Hepatic stellate cell (primary cell): ENCODE results near the gene ERO1B.
"Not testable (repeated sequence)": the region's sequence is repeated elsewhere in the genome, so short reads cannot be mapped to it uniquely, and the experiment has no call there.

Experiments used
- DNase-seq: peaks from one replicate; pipeline ENCODE4 v3.0.0; 2011; ENCODE audit warnings: low spot score

ERO1B gene

GRCh38 chr1:236281654-236282424 is at the start of gene ERO1B:
TSS of gene ERO1B (minus strand) at chr1:236281958. CDS start at chr1:236281783, 175 bp downstream.
- DNase-seq, result peak; percentile 87

- not testable (repeated sequence) for DNase-seq
These were observed 49.7 kb upstream of the ERO1B start for GRCh38 chr1:236331412-236331811.

DNA sequence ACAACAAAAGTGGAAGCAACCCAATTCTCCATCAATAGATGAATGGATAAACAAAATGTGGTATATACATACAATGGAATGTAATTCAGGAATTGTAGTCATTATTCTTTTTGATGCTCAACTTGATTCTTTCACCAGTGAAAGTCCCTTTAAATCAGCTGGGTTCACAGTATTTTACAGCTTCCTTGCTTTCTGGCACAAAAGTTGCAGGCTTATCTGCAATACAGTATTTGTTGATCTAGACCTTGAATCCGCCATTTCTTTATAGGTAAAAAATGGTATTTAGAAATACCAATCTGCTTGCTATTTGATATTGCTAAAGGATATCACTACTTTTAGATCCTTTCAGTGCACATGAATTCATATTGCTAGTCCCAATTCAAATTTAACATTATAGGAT is 44.7 kb upstream of the ERO1B start:
- no peak for DNase-seq

GRCh38 chr1:236325567-236325966 is 43.8 kb upstream of the ERO1B start:
- no peak for DNase-seq

- DNase-seq, result no peak
These were observed 42.2 kb upstream of the ERO1B start for GRCh38 chr1:236323819-236324411.

GRCh38 chr1:236322566-236323409 is 41.0 kb upstream of the ERO1B start:
- no peak for DNase-seq

DNA sequence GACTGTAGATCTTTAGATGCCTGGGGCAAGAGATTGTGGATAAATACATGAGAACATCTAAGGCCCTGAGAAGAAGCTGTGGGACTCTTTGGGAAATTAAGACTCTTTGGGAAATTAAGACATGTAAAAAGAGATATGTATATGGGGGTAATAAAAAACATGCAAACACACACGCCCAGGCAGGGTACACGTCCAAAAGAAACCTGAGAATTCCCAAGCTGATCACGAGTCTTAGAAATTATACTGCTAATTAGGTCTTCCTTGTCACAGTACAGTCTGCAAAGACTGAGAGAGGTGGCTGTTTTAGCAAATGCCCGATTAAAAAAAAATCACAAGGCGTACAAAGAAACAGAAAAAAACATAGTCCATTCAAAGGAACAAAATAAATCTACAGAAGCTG is 39.3 kb upstream of the ERO1B start:
- DNase-seq, result no peak

DNA sequence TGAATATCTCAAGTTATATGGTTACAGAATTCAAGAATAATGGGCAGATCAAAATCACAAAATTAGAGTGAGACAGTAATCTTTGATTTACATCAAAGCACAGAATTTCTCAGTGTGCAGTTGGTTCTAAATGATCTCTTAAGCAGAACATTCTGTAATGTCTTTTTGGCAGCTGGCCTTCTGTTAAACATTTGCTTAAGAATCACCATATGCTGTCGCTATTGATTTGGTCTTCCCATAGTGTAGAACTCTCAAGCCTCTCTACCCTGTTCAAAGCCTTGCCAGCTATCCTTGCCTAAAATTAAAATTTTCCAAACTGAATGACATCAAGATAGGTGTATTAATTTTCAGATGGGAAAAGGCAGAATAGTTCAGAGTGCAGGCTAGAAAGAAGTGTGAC is 38.9 kb upstream of the ERO1B start:
- no peak for DNase-seq

GRCh38 chr1:236320214-236320613 is 38.5 kb upstream of the ERO1B start:
- DNase-seq, result no peak

DNA sequence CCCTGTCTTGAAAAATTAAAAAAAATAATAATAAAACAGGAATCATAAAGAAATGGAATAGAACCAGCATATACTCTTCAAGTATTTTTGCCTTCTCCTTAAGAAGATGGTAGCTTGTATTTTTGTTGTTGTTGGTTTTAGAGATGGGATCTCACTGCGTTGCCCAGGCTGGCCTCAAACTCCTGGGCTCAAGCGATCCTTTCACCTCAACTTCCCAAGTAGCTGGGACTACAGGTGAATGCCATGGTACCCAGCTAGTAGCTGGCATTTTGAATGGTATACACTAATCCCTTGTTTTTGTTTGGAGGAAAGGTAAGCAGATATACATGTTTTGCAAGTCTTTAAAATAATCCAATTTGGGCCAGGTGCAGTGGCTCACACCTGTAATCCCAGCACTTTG is 34.7 kb upstream of the ERO1B start:
- no peak for DNase-seq

- DNase-seq, result no peak
These were observed 33.8 kb upstream of the ERO1B start for GRCh38 chr1:236315518-236315917.

DNA sequence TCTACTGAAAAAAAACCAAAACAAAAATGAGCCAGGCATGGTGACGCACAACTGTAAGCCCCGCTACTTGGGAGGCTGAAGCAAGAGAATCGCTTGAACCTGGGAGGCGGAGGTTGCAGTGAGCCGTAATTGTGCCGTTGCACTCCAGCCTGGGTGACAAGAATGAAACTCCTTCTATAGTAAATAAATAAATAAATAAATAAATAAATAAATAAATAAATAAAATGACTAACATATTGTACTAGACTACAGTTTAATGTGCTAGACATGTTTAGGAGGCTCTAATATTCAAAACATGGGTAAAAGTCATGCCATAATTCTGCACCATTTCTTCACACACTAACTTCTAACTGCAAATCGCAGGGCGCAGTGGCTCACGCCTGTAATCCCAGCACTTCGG is 33.3 kb upstream of the ERO1B start:
- DNase-seq, result no peak

DNA sequence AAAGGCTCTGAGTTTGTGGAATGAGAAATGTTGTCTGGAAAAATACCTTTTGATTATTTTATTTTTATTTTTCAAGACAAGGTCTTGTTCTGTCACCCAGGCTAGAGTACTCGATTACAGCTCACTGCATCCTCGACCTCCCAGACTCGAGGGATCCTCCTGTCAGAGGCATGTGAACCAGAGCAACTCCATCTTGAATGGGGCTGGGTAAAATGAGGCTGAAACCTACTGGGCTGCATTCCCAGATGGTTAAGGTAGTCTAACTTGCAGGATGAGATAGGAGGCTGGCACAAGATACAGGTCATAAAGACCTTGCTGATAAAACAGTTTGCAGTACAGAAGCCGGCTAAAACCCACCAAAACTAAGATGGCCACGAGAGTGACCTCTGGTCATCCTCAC is 32.3 kb upstream of the ERO1B start:
- DNase-seq, result not testable (repeated sequence)

GRCh38 chr1:236313427-236313826 is 31.7 kb upstream of the ERO1B start:
- DNase-seq, result no peak

- DNase-seq, result no peak
These were observed 29.3 kb upstream of the ERO1B start for GRCh38 chr1:236311040-236311439.

DNA sequence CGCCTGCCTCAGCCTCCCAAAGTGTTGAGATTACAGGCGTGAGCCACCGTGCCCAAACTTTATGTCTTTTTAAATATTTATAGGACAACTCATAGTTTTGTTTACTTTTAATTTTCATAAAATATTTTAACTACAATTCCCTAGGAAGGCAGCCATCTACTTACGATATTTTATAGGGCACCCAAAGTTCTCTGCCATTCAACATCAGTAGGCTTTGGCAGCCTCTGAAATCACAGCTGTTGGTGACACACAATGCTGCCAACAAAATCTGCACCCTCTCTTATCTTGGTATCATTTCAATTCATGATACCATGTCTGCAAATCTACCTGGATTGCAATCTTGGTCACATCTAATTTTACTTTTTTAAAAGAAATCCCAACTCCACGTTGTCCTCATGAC is 27.1 kb upstream of the ERO1B start:
- no peak for DNase-seq

- DNase-seq, result no peak
These were observed 25.7 kb upstream of the ERO1B start for GRCh38 chr1:236307435-236307834.

DNA sequence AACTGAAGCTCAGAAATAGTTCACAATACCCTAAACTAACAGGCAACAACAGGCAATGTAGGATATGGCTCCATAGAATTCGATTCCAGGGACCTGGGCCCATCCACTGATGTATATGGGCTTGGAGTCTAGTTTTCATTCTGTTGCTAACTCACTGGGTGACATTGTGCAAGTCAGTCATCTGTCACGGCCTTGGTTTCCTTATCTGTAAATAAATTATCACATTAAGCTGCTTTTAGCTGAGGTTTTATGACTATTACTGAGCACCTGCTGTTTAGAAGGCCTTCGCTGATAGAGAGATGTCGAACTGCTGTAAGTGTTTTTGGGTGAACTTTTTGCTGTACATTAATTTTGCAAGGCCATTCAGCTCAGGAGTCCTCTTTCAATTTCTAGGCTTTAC is 22.9 kb upstream of the ERO1B start:
- no peak for DNase-seq

DNA sequence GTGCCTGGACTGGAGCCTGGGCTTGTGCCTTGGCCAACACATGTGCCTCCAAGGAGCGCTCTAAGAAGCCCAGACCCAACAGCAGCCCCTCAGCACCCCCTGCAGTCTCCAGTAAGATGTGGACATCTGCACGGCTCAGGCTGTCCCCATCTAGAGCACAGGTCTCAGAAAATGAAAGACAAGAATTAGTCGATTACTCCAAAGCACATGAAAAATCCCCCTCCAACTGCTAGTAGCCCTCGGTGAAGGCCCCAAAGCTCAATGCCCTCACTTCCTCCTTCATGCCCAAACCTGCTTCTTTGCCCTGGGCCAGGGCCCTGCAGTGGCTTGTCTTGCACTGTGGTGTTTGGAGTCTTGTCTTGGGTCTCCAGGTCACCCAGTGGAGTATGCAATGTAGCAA is 21.9 kb upstream of the ERO1B start:
- DNase-seq, result no peak

GRCh38 chr1:236302941-236303340 is 21.2 kb upstream of the ERO1B start:
- no peak for DNase-seq

DNA sequence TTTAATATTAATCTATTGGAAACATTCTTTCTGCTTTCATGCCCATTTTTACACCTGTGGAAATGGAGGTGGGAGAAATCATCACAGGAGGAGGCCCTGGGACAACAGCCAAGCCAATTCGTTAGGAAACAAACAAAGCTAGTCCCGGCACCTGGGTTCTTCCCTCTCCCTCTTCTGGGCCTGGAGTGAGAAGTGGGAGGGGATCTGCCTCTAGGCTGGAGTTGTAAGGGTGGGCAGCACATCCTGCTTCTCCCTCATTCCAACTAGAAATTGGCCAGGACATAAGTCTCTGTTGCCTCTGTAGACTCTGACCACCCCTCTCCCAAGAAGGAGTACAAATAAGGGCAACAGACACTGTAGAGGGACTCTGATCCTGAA is 20.2 kb upstream of the ERO1B start:
- no peak for DNase-seq

DNA sequence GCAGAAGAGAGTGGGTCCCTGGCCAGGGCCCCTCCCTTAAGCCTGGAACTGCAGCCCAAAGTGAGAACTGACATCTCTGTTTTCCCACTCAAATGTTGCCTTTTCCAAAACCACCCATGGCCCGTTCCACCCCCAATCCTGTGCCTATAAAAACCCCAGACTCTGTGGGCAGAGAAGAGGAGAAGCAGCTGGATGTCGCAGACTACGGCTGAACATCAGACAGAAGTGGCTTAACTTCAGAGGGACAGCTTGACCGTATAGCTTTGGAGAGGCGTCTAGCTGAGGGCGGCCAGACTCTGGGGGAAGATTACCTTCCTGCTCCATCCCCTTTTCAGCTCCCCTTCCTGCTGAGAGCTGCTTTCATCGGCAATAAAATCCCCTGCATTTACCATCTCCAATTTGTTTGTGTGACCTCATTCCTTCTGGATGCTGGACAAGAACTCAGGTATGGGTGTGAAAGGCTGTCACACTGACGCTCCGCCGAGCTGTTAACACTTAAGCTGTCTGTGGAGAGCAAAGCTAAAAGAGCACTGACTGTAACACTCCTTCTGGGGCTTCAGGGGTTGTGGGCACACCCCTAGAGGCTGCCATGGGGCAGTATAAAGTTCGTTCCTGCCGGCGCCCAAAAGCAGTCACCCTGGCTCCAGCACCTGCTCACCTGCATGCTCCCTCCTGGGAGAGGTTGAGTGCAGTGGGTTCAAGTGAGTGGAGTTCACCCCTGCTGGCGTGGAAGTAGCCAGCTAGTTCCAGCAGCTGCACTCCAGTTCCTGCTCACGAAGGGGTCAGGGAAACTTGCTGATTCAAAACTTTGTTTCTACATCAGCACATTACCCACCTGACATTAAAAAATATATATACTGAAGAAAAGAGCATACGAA is 19.6 kb upstream of the ERO1B start:
- DNase-seq, result no peak
